Neural progenitor cell (in vitro differentiated cells): ENCODE measurements around the gene HEMK1. TPM values are rescaled to one million over a fixed set of nuclear protein-coding genes. Genes with fewer than 3 reads are reported as not detected.

ENCODE experiments used
- DNase-seq: peaks from one replicate; pipeline ENCODE4 v3.0.0-alpha.2; 2016; ENCODE audit warnings: low spot score
- H2AFZ ChIP-seq: fragments of 200-600 bp; sonication (generic); replicated peaks from 2 replicates; pipeline ENCODE4 v1.6.1; 2016; ENCODE audit warnings: antibody characterized with exemption
- H3F3A ChIP-seq: fragments of 200-600 bp; sonication (generic); 2 replicates; pipeline ENCODE4 v1.6.1; 2016; ENCODE audit warnings: antibody characterized with exemption, low read depth
- H3K27ac ChIP-seq: fragments of 200-600 bp; sonication (generic); 2 replicates; pipeline ENCODE4 v1.5.1; 2016; ENCODE audit warnings: mild to moderate bottlenecking
- H3K27me3 ChIP-seq: fragments of 200-600 bp; sonication (generic); 2 replicates; pipeline ENCODE4 v1.6.1; 2016; ENCODE audit warnings: mild to moderate bottlenecking, moderate library complexity
- H3K36me3 ChIP-seq: fragments of 200-600 bp; sonication (generic); 2 replicates; pipeline ENCODE4 v1.5.1; 2016
- H3K4me1 ChIP-seq: fragments of 200-600 bp; sonication (generic); 2 replicates; pipeline ENCODE4 v1.6.1; 2016; ENCODE audit warnings: mixed run types
- H3K4me2 ChIP-seq: fragments of 200-600 bp; sonication (generic); 2 replicates; pipeline ENCODE4 v1.6.1; 2016
- H3K4me3 ChIP-seq: fragments of 200-600 bp; sonication (generic); 2 replicates; pipeline ENCODE4 v1.5.1; 2016
- H3K79me2 ChIP-seq: fragments of 200-600 bp; sonication (generic); 2 replicates; pipeline ENCODE4 v1.6.1; 2016; ENCODE audit warnings: low read depth
- H3K9ac ChIP-seq: fragments of 200-600 bp; sonication (generic); 2 replicates; pipeline ENCODE4 v1.6.1; 2016
- H3K9me3 ChIP-seq: fragments of 200-600 bp; sonication (generic); 2 replicates; pipeline ENCODE4 v1.5.1; 2016; ENCODE audit warnings: low read depth
- H4K20me1 ChIP-seq: fragments of 200-600 bp; sonication (generic); 2 replicates; pipeline ENCODE4 v1.6.1; 2016; ENCODE audit warnings: low read depth
- H3K27ac Mint-ChIP-seq: 3 replicates; pipeline ENCODE4 v1.8.0; 2021; ENCODE audit warnings: mixed read lengths
- H3K27me3 Mint-ChIP-seq: 2 replicates; pipeline ENCODE4 v1.8.0; 2022; ENCODE audit warnings: low read depth, mild to moderate bottlenecking, inconsistent platforms, moderate library complexity, mixed read lengths; ENCODE audit not compliant: insufficient read depth
- H3K36me3 Mint-ChIP-seq: 3 replicates; pipeline ENCODE4 v1.8.0; 2021; ENCODE audit warnings: mixed read lengths
- H3K4me1 Mint-ChIP-seq: 3 replicates; pipeline ENCODE4 v1.8.0; 2021; ENCODE audit warnings: mixed read lengths
- H3K4me3 Mint-ChIP-seq: 3 replicates; pipeline ENCODE4 v1.8.0; 2021; ENCODE audit warnings: mild to moderate bottlenecking, moderate library complexity, mixed read lengths
- H3K9me3 Mint-ChIP-seq: 3 replicates; pipeline ENCODE4 v1.8.0; 2020; ENCODE audit warnings: mixed read lengths
- CTCF ChIP-seq: fragments of 200-600 bp; sonication (generic); IDR thresholded peaks from 2 replicates; pipeline ENCODE4 v1.5.1; 2017; ENCODE audit warnings: antibody characterized with exemption, mild to moderate bottlenecking
- EZH2 ChIP-seq: fragments of 200-600 bp; sonication (generic); IDR thresholded peaks from 2 replicates; pipeline ENCODE4 v1.6.1; 2017; ENCODE audit warnings: antibody characterized with exemption, mild to moderate bottlenecking, moderate library complexity
- EZH2phosphoT487 ChIP-seq: fragments of 200-600 bp; sonication (generic); IDR thresholded peaks from 2 replicates; pipeline ENCODE4 v1.6.1; 2017; ENCODE audit warnings: antibody characterized with exemption
- total RNA-seq: library from RNA; depleted of rRNA; stranded (reverse); fragments of >200 nt; gene quantifications from 2 replicates; pipeline ENCODE4 v1.2.3, GENCODE V29; 2015; ENCODE audit warnings: low replicate concordance

The HEMK1 gene
- total RNA-seq, 1 donor from 2014 or later, result 9.3 TPM

- peak within 1 kb of the TSS; percentile 80 for H3K4me2 ChIP-seq
- H3K4me1 ChIP-seq, result peaks cover 17% of the 10 kb centered on the region
- peaks cover 51% of the 10 kb centered on the region for H3K27me3 ChIP-seq
- TF ChIP-seq EZH2phosphoT487 (no peak), EZH2 (peak; percentile 56), CTCF (peak; percentile 78)
- H3K27ac ChIP-seq, result peak within 1 kb of the TSS; percentile 73
- peak within 1 kb of the TSS; percentile 63 for H3K4me3 ChIP-seq
- peaks cover 4% of the 10 kb centered on the region for H4K20me1 ChIP-seq
- H3K4me3 Mint-ChIP-seq, result peak within 1 kb of the TSS; percentile 86
- peak; percentile 97 for DNase-seq
- H3K9me3 Mint-ChIP-seq, result no peaks in the 10 kb centered on the region
- H3K4me1 Mint-ChIP-seq, result peaks cover 40% of the 10 kb centered on the region
- no peaks in the 10 kb centered on the region for H3K36me3 ChIP-seq
- peaks cover 23% of the 10 kb centered on the region for H3K27me3 Mint-ChIP-seq
- peaks cover 26% of the 10 kb centered on the region for H3F3A ChIP-seq
- H3K9ac ChIP-seq, result no peak within 1 kb of the TSS
- H3K36me3 Mint-ChIP-seq, result no peaks in the 10 kb centered on the region
- peak within 1 kb of the TSS; percentile 79 for H2AFZ ChIP-seq
- H3K27ac Mint-ChIP-seq, result peak within 1 kb of the TSS; percentile 82
- H3K79me2 ChIP-seq, result no peaks in the 10 kb centered on the region
- no peaks in the 10 kb centered on the region for H3K9me3 ChIP-seq
Measured at GRCh38 chr3:50611464-50612233, 42.3 kb downstream of the HEMK1 start, which contains the start of gene CISH. Gene CISH, minus strand, starts transcription at chr3:50611774. Its CDS starts 124 bp downstream, at chr3:50611650.

GRCh38 chr3:50612234-50612882, 43.0 kb downstream of the HEMK1 start:
- H3K27me3 Mint-ChIP-seq, result peaks cover 23% of the 10 kb centered on the region
- no peak overlapping the region for H3K9ac ChIP-seq
- H3K4me2 ChIP-seq, result peak overlapping the region; percentile 80
- H3K79me2 ChIP-seq, result no peaks in the 10 kb centered on the region
- TF ChIP-seq EZH2, result peak; percentile 16
- no peak for TF ChIP-seq EZH2phosphoT487
- no peak overlapping the region for H3K27ac ChIP-seq
- peaks cover 31% of the 10 kb centered on the region for H3F3A ChIP-seq
- H3K36me3 ChIP-seq, result no peaks in the 10 kb centered on the region
- peak overlapping the region; percentile 63 for H3K4me3 ChIP-seq
- H3K9me3 ChIP-seq, result no peaks in the 10 kb centered on the region
- DNase-seq, result no peak
- H3K36me3 Mint-ChIP-seq, result no peaks in the 10 kb centered on the region
- peaks cover 51% of the 10 kb centered on the region for H3K27me3 ChIP-seq
- no peaks in the 10 kb centered on the region for H3K9me3 Mint-ChIP-seq
- H3K4me3 Mint-ChIP-seq, result peak overlapping the region; percentile 86
- H2AFZ ChIP-seq, result peak overlapping the region; percentile 79
- peaks cover 40% of the 10 kb centered on the region for H3K4me1 Mint-ChIP-seq
- H3K27ac Mint-ChIP-seq, result peak overlapping the region; percentile 82
- H4K20me1 ChIP-seq, result peaks cover 4% of the 10 kb centered on the region
- H3K4me1 ChIP-seq, result peaks cover 17% of the 10 kb centered on the region

GRCh38 chr3:50612970-50613846, 43.9 kb downstream of the HEMK1 start:
- Mint-ChIP-seq H3K4me1 (peaks cover 43% of the 10 kb centered on the region), H3K27me3 (peaks cover 28% of the 10 kb centered on the region), H3K27ac (no peak overlapping the region), H3K4me3 (peak overlapping the region; percentile 86), H3K9me3 (no peaks in the 10 kb centered on the region), H3K36me3 (no peaks in the 10 kb centered on the region)
- Histone ChIP-seq H3K4me3 (no peak overlapping the region), H3K27me3 (peaks cover 51% of the 10 kb centered on the region), H4K20me1 (peaks cover 4% of the 10 kb centered on the region), H2AFZ (no peak overlapping the region), H3K36me3 (no peaks in the 10 kb centered on the region), H3K9ac (no peak overlapping the region), H3K27ac (no peak overlapping the region), H3F3A (peaks cover 34% of the 10 kb centered on the region), H3K4me1 (peaks cover 25% of the 10 kb centered on the region), H3K79me2 (peaks cover 8% of the 10 kb centered on the region), H3K9me3 (no peaks in the 10 kb centered on the region), H3K4me2 (peak overlapping the region; percentile 80)
- no peak for DNase-seq
- no peak for TF ChIP-seq EZH2phosphoT487
- no peak for TF ChIP-seq EZH2
- TF ChIP-seq CTCF, result no peak
